ENCODE measurements around the gene CCDC24. TPM values are rescaled to one million over a fixed set of nuclear protein-coding genes. Genes with fewer than 3 reads are reported as not detected.

Gene CCDC24
- total and polyA plus RNA-seq, 2 of the 13 experiments (the other 11 are each of a cell fraction or from before 2014, with no cell fraction given), result 1.4 to 2.9 TPM

DNA sequence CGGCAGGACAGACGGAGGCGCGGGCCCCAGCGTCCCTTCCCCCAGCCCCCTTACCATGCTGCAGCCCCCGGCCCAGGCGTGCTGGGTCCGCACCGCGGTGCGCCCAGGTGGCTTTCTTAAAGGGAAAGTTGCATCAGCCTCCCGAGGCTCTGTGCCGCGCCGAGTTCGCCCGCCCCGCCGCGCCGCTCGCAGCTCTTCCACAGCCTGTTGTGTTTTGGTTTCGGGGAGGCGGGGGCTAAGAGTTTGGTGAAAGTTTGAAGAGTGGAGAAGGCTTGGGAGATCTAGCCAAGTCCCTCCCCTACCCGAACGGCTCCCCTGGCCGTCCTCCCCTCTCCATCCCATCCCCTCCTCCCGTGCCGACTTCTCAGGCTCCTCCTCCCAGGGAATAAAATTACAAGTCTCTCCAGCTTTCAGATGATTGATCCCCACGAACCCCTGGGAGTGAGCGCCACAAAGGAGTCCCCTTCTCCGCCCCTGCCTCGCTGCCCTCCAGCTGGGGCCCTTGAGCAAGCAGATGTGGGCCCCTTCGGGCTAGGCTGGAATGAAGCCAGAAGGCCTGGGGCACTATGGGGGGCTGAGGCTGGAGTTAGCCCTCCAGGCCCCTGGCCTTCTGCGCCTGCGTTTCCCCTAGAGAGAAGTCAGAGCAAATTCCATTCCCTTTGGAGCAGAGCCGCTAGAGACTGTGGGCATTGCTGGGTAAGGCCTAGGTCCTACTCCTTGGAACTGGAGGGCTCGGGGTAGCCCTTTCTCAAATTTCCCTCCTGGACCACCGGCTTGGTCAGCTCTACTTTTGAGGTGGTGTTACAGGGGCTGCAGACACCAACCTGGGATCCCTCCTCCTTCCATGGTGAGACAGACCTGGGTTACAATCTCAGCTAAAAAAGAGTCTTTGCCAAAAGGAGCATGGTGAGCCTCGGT lies 40.1 kb downstream of the CCDC24 start, which contains the start of gene SLC6A9 (continued):
- TF ChIP-seq KLF13 (CRISPR knock-in tag; IDR thresholded peaks at IDR 0.05) (no peak), CENPX (CRISPR knock-in tag; IDR thresholded peaks at IDR 0.05) (no peak), HINFP (CRISPR knock-in tag; IDR thresholded peaks at IDR 0.05; ENCODE audit: low read depth) (0 out of 2 replicates have a peak, but pooled peaks have one; percentile 52), MIER2 (CRISPR knock-in tag; IDR thresholded peaks at IDR 0.05) (no peak), ISX (CRISPR knock-in tag; conservative IDR thresholded peaks at IDR 0.05) (no peak), ZNF432 (CRISPR knock-in tag; IDR thresholded peaks at IDR 0.05; ENCODE audit: borderline replicate concordance) (no peak), ZNF513 (CRISPR knock-in tag; conservative IDR thresholded peaks at IDR 0.05) (no peak), SRSF4 (IDR thresholded peaks at IDR 0.05; ENCODE audit: low read depth, low read length, poor library complexity, severe bottlenecking) (no peak), ZNF782 (CRISPR knock-in tag; IDR thresholded peaks at IDR 0.05; ENCODE audit: borderline replicate concordance) (no peak; the same call in 1 of the 2 replicates), ZNF616 (CRISPR knock-in tag; IDR thresholded peaks at IDR 0.05; ENCODE audit: low read depth) (no peak), ARID4A (CRISPR knock-in tag; IDR thresholded peaks at IDR 0.05; ENCODE audit: borderline replicate concordance) (peak; percentile 13; the same call in 1 of the 2 replicates), ZNF773 (CRISPR knock-in tag; IDR thresholded peaks at IDR 0.05; ENCODE audit: borderline replicate concordance) (no peak)
- TF ChIP-seq, protein P1, sequence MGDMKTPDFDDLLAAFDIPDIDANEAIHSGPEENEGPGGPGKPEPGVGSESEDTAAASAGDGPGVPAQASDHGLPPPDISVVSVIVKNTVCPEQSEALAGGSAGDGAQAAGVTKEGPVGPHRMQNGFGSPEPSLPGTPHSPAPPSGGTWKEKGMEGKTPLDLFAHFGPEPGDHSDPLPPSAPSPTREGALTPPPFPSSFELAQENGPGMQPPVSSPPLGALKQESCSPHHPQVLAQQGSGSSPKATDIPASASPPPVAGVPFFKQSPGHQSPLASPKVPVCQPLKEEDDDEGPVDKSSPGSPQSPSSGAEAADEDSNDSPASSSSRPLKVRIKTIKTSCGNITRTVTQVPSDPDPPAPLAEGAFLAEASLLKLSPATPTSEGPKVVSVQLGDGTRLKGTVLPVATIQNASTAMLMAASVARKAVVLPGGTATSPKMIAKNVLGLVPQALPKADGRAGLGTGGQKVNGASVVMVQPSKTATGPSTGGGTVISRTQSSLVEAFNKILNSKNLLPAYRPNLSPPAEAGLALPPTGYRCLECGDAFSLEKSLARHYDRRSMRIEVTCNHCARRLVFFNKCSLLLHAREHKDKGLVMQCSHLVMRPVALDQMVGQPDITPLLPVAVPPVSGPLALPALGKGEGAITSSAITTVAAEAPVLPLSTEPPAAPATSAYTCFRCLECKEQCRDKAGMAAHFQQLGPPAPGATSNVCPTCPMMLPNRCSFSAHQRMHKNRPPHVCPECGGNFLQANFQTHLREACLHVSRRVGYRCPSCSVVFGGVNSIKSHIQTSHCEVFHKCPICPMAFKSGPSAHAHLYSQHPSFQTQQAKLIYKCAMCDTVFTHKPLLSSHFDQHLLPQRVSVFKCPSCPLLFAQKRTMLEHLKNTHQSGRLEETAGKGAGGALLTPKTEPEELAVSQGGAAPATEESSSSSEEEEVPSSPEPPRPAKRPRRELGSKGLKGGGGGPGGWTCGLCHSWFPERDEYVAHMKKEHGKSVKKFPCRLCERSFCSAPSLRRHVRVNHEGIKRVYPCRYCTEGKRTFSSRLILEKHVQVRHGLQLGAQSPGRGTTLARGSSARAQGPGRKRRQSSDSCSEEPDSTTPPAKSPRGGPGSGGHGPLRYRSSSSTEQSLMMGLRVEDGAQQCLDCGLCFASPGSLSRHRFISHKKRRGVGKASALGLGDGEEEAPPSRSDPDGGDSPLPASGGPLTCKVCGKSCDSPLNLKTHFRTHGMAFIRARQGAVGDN (CRISPR knock-in tag; IDR thresholded peaks at IDR 0.05), result peak; percentile 75
- TF ChIP-seq, protein P2, sequence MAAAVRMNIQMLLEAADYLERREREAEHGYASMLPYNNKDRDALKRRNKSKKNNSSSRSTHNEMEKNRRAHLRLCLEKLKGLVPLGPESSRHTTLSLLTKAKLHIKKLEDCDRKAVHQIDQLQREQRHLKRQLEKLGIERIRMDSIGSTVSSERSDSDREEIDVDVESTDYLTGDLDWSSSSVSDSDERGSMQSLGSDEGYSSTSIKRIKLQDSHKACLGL (CRISPR knock-in tag; IDR thresholded peaks at IDR 0.05), result no peak; the same call in 1 of the 2 replicates

Data from HepG2 (cell line).